Activated naive CD8-positive, alpha-beta T cell treated with anti-CD3 and anti-CD28 coated beads for 36 hours (primary cell): ENCODE data around the gene ZNF473. TPM values are rescaled to one million over a fixed set of nuclear protein-coding genes. Genes with fewer than 3 reads are reported as not detected.
"Not testable (repeated sequence)": the region's sequence is repeated elsewhere in the genome, so short reads cannot be mapped to it uniquely, and the experiment has no call there.

Source experiments
- DNase-seq: peaks from one replicate; pipeline ENCODE4 v3.0.0; 2021
- H3K27ac Mint-ChIP-seq: one replicate; pipeline ENCODE4 v1.8.0; 2022; ENCODE audit warnings: mild to moderate bottlenecking, moderate library complexity, mixed read lengths
- H3K27me3 Mint-ChIP-seq: one replicate; pipeline ENCODE4 v1.8.0; 2022; ENCODE audit warnings: mild to moderate bottlenecking, mixed read lengths
- H3K36me3 Mint-ChIP-seq: one replicate; pipeline ENCODE4 v1.8.0; 2021; ENCODE audit warnings: mild to moderate bottlenecking, mixed read lengths
- H3K4me1 Mint-ChIP-seq: one replicate; pipeline ENCODE4 v1.8.0; 2021; ENCODE audit warnings: mixed read lengths
- H3K4me3 Mint-ChIP-seq: one replicate; pipeline ENCODE4 v1.8.0; 2022; ENCODE audit warnings: mild to moderate bottlenecking, moderate library complexity, mixed read lengths
- H3K9me3 Mint-ChIP-seq: one replicate; pipeline ENCODE4 v1.8.0; 2022; ENCODE audit warnings: mixed read lengths
- total RNA-seq, 2 experiments: library from RNA; stranded (reverse); gene quantifications; one replicate each; pipeline ENCODE4 v1.2.3, GENCODE V29; 2021

Gene ZNF473
- total RNA-seq, 2 experiments from 2014 or later = 8.1 to 9.1 TPM

GRCh38 chr19:50051228-50051895, 25.6 kb downstream of the ZNF473 start:
- Mint-ChIP-seq H3K4me3 (peak overlapping the region; percentile 80), H3K27ac (peak overlapping the region; percentile 14), H3K36me3 (peaks cover 18% of the 10 kb centered on the region)
- not testable (repeated sequence) for H3K9me3 Mint-ChIP-seq, H3K4me1 Mint-ChIP-seq, DNase-seq, H3K27me3 Mint-ChIP-seq

- H3K27me3 Mint-ChIP-seq = peaks cover 11% of the 10 kb centered on the region
- peaks cover 8% of the 10 kb centered on the region for H3K4me1 Mint-ChIP-seq
- H3K4me3 Mint-ChIP-seq = no peak overlapping the region
- H3K36me3 Mint-ChIP-seq = peaks cover 12% of the 10 kb centered on the region
- H3K9me3 Mint-ChIP-seq = no peaks in the 10 kb centered on the region
- no peak overlapping the region for H3K27ac Mint-ChIP-seq
- no peak for DNase-seq
Observed at GRCh38 chr19:50051964-50052363, 26.2 kb downstream of the ZNF473 start.

GRCh38 chr19:50053119-50053518, 27.3 kb downstream of the ZNF473 start:
- DNase-seq = no peak
- Mint-ChIP-seq H3K27ac (no peak overlapping the region), H3K4me3 (no peak overlapping the region), H3K9me3 (peaks cover 3% of the 10 kb centered on the region), H3K36me3 (peaks cover 4% of the 10 kb centered on the region), H3K4me1 (peaks cover 8% of the 10 kb centered on the region), H3K27me3 (peaks cover 11% of the 10 kb centered on the region)

GRCh38 chr19:50058425-50058824, 32.6 kb downstream of the ZNF473 start:
- Mint-ChIP-seq H3K9me3 (peaks cover 16% of the 10 kb centered on the region), H3K4me3 (no peak overlapping the region), H3K36me3 (no peaks in the 10 kb centered on the region), H3K4me1 (no peaks in the 10 kb centered on the region), H3K27ac (no peak overlapping the region), H3K27me3 (peaks cover 9% of the 10 kb centered on the region)
- DNase-seq = no peak

GRCh38 chr19:50059045-50059444, 33.2 kb downstream of the ZNF473 start:
- Mint-ChIP-seq H3K4me1 (no peaks in the 10 kb centered on the region), H3K4me3 (no peak overlapping the region), H3K36me3 (no peaks in the 10 kb centered on the region), H3K9me3 (peaks cover 16% of the 10 kb centered on the region), H3K27ac (no peak overlapping the region), H3K27me3 (peaks cover 9% of the 10 kb centered on the region)
- no peak for DNase-seq

GRCh38 chr19:50060107-50060506, 34.3 kb downstream of the ZNF473 start:
- no peak for DNase-seq
- Mint-ChIP-seq H3K27me3 (peaks cover 13% of the 10 kb centered on the region), H3K27ac (no peak overlapping the region), H3K9me3 (peaks cover 16% of the 10 kb centered on the region), H3K36me3 (no peaks in the 10 kb centered on the region), H3K4me1 (no peaks in the 10 kb centered on the region), H3K4me3 (no peak overlapping the region)

- Mint-ChIP-seq H3K9me3 (peaks cover 16% of the 10 kb centered on the region), H3K36me3 (no peaks in the 10 kb centered on the region), H3K27ac (no peak overlapping the region), H3K4me3 (no peak overlapping the region), H3K4me1 (no peaks in the 10 kb centered on the region), H3K27me3 (peaks cover 11% of the 10 kb centered on the region)
- DNase-seq = no peak
Observed at GRCh38 chr19:50061650-50062049, 35.8 kb downstream of the ZNF473 start.

GRCh38 chr19:50065938-50066337, 40.1 kb downstream of the ZNF473 start:
- no peaks in the 10 kb centered on the region for H3K9me3 Mint-ChIP-seq
- no peak overlapping the region for H3K4me3 Mint-ChIP-seq
- peaks cover 12% of the 10 kb centered on the region for H3K27me3 Mint-ChIP-seq
- no peaks in the 10 kb centered on the region for H3K36me3 Mint-ChIP-seq
- H3K27ac Mint-ChIP-seq = no peak overlapping the region
- DNase-seq = no peak
- no peaks in the 10 kb centered on the region for H3K4me1 Mint-ChIP-seq

- Mint-ChIP-seq H3K4me3 (no peak overlapping the region), H3K36me3 (no peaks in the 10 kb centered on the region), H3K27me3 (peaks cover 9% of the 10 kb centered on the region), H3K9me3 (no peaks in the 10 kb centered on the region), H3K27ac (no peak overlapping the region), H3K4me1 (no peaks in the 10 kb centered on the region)
- DNase-seq = no peak
Observed at GRCh38 chr19:50067575-50067974, 41.8 kb downstream of the ZNF473 start.

- H3K36me3 Mint-ChIP-seq, DNase-seq, H3K9me3 Mint-ChIP-seq, H3K27ac Mint-ChIP-seq, H3K4me3 Mint-ChIP-seq, H3K4me1 Mint-ChIP-seq: not testable (repeated sequence)
- peaks cover 11% of the 10 kb centered on the region for H3K27me3 Mint-ChIP-seq
Observed at GRCh38 chr19:50068382-50068781, 42.6 kb downstream of the ZNF473 start.

GRCh38 chr19:50075076-50075475, 49.3 kb downstream of the ZNF473 start:
- H3K27ac Mint-ChIP-seq, H3K27me3 Mint-ChIP-seq, H3K9me3 Mint-ChIP-seq, H3K4me1 Mint-ChIP-seq, H3K4me3 Mint-ChIP-seq, H3K36me3 Mint-ChIP-seq, DNase-seq: not testable (repeated sequence)

- not testable (repeated sequence) for DNase-seq, H3K4me3 Mint-ChIP-seq, H3K27ac Mint-ChIP-seq, H3K4me1 Mint-ChIP-seq, H3K27me3 Mint-ChIP-seq, H3K36me3 Mint-ChIP-seq, H3K9me3 Mint-ChIP-seq
Observed at GRCh38 chr19:50075644-50076372, 50.0 kb downstream of the ZNF473 start.

- not testable (repeated sequence) for H3K36me3 Mint-ChIP-seq, DNase-seq, H3K27ac Mint-ChIP-seq, H3K4me1 Mint-ChIP-seq, H3K27me3 Mint-ChIP-seq, H3K9me3 Mint-ChIP-seq, H3K4me3 Mint-ChIP-seq
Observed at GRCh38 chr19:50076581-50077355, 51.0 kb downstream of the ZNF473 start.

GRCh38 chr19:50079014-50079413, 53.2 kb downstream of the ZNF473 start:
- not testable (repeated sequence) for DNase-seq, H3K9me3 Mint-ChIP-seq, H3K4me3 Mint-ChIP-seq, H3K27me3 Mint-ChIP-seq, H3K27ac Mint-ChIP-seq, H3K36me3 Mint-ChIP-seq, H3K4me1 Mint-ChIP-seq

- not testable (repeated sequence) for H3K27me3 Mint-ChIP-seq, H3K9me3 Mint-ChIP-seq, H3K4me1 Mint-ChIP-seq, H3K27ac Mint-ChIP-seq, DNase-seq, H3K4me3 Mint-ChIP-seq, H3K36me3 Mint-ChIP-seq
Observed at GRCh38 chr19:50084440-50084839, 58.6 kb downstream of the ZNF473 start.
